Measurements from ENCODE around the gene DMGDH. TPM values are rescaled to one million over a fixed set of nuclear protein-coding genes. Genes with fewer than 3 reads are reported as not detected.

Gene DMGDH
- total and polyA plus RNA-seq, 2 donors (not counting 3 experiments of a cell fraction or from before 2014, with no cell fraction given) = 0.11 TPM; not detected in 1

GRCh38 chr5:79042188-79042587, 27.3 kb downstream of the DMGDH start:
- Histone ChIP-seq H3K27me3 (ENCODE audit: control insufficient read depth in 2 of 2, insufficient read depth in 2 of 2, low read length in 2 of 2) (peaks cover 0 to 4% of the 10 kb centered on the region in 2 experiments), H2AFZ (ENCODE audit: low read depth, low read length) (no peak overlapping the region), H3K27ac (ENCODE audit: insufficient read depth, low read depth, low read length) (no peak overlapping the region), H3K4me2 (ENCODE audit: insufficient read depth, low read length) (no peak overlapping the region), H4K20me1 (replicated peaks; ENCODE audit: control insufficient read depth, extremely low read depth, insufficient read depth, low read length) (no peaks in the 10 kb centered on the region), H3K9me1 (replicated peaks; ENCODE audit: control insufficient read depth, extremely low read depth, insufficient read depth, low read length) (no peaks in the 10 kb centered on the region), H3K79me2 (ENCODE audit: control insufficient read depth, insufficient read depth, low read length) (no peaks in the 10 kb centered on the region), H3K9ac (replicated peaks; ENCODE audit: extremely low read depth, insufficient read depth, low read length) (no peak overlapping the region), H3K36me3 (ENCODE audit: control insufficient read depth in 2 of 2, extremely low read depth in 1 of 2, insufficient read depth in 2 of 2, low read length in 2 of 2) (no peaks in the 10 kb centered on the region), H3K9me3 (replicated peaks; ENCODE audit: control insufficient read depth, insufficient read depth, low read length) (no peaks in the 10 kb centered on the region), H3K4me3 (replicated peaks in 1 of 3; ENCODE audit: insufficient read depth in 1 of 3, low read depth in 1 of 3, low read length in 3 of 3) (no peak overlapping the region), H3K4me1 (ENCODE audit: control insufficient read depth, extremely low read depth, insufficient read depth, low read length) (no peaks in the 10 kb centered on the region)
- no TSS peak for BruUV-seq (replicated peaks)
- dilution Hi-C loops (cut with MboI; ENCODE audit: extremely low pct_ligation_motif_present, low sequenced_read_pairs) (no loop called here), intact Hi-C loops (cut with micrococcal nuclease) (no loop called here)
- no peak for DNase-seq (ENCODE audit: low read depth, low spot score)
- TF ChIP-seq JUN (IDR thresholded peaks at IDR 0.05; ENCODE audit: borderline replicate concordance, insufficient read depth, insufficient read length, low read depth) = no peak
- TF ChIP-seq POLR2AphosphoS5 (IDR thresholded peaks at IDR 0.05; ENCODE audit: insufficient read depth, low read depth, low read length) = no peak
- TF ChIP-seq MYC (IDR thresholded peaks at IDR 0.05; ENCODE audit: low read depth, low read length) = no peak
- no peak for TF ChIP-seq MAX (IDR thresholded peaks at IDR 0.05; ENCODE audit: insufficient read depth, insufficient read length)
- TF ChIP-seq GATA2 (IDR thresholded peaks at IDR 0.05; ENCODE audit: insufficient read depth, insufficient read length, low read depth, low read length) = no peak
- no peak for TF ChIP-seq CTCF (IDR thresholded peaks at IDR 0.05; ENCODE audit: extremely low read depth in 1 of 2, insufficient read depth in 1 of 2, low read depth in 1 of 2, low read length in 2 of 2)
- no peak for TF ChIP-seq EZH2 (IDR thresholded peaks at IDR 0.05; ENCODE audit: borderline replicate concordance, low read depth, low read length, severe bottlenecking)
- TF ChIP-seq FOS (IDR thresholded peaks at IDR 0.05; ENCODE audit: borderline replicate concordance, insufficient read depth, low read length) = no peak
- TF ChIP-seq POLR2A (IDR thresholded peaks at IDR 0.05; ENCODE audit: low read depth, low read length) = no peak
- ChIA-PET POLR2A (no interaction called here), CTCF (interaction anchor here (0.8 to 2.9 kb wide), 3 partner anchors 17 to 91 kb away, joined by 3 to 15 read pairs (median 9); no protein-coding TSS in a partner anchor)
- FAIRE-seq = no peak
